Activated CD8-positive, alpha-beta memory T cell treated with anti-CD3 and anti-CD28 coated beads, Interleukin-2, amount 50 U/mL, for 1 hour (primary cell): ENCODE data around the gene CDH12.
"Not testable (repeated sequence)": the region's sequence is repeated elsewhere in the genome, so short reads cannot be mapped to it uniquely, and the experiment has no call there.

Experiments used
- DNase-seq: peaks from one replicate; pipeline ENCODE4 v3.0.0-alpha.2; 2020; ENCODE audit errors: extremely low read depth

Gene CDH12

DNA sequence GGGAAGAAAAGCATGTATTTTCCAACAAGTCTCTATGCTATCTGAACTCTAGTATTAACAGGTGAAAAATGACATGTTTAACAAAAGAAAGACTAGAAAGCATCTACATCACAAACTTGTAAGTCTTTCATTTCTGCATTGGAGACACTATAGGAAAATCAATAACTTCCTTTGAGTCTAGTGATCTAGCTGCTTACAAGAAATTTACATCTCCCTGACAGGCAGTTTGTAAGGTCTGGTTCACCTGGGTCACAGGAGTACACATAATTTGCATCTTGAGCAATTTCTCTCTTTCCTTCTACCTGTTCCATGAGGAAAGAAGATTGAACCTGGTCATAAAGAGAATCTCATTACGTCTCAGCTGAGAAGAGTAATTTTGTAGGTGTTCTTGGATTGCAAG is 696.2 kb downstream of the CDH12 start:
- not testable (repeated sequence) for DNase-seq

GRCh38 chr5:22154779-22155178 is 698.4 kb downstream of the CDH12 start:
- DNase-seq = not testable (repeated sequence)

- DNase-seq = not testable (repeated sequence)
These were observed 701.3 kb downstream of the CDH12 start for GRCh38 chr5:22151801-22152200.

- not testable (repeated sequence) for DNase-seq
These were observed 712.7 kb downstream of the CDH12 start for GRCh38 chr5:22140418-22140817.

DNA sequence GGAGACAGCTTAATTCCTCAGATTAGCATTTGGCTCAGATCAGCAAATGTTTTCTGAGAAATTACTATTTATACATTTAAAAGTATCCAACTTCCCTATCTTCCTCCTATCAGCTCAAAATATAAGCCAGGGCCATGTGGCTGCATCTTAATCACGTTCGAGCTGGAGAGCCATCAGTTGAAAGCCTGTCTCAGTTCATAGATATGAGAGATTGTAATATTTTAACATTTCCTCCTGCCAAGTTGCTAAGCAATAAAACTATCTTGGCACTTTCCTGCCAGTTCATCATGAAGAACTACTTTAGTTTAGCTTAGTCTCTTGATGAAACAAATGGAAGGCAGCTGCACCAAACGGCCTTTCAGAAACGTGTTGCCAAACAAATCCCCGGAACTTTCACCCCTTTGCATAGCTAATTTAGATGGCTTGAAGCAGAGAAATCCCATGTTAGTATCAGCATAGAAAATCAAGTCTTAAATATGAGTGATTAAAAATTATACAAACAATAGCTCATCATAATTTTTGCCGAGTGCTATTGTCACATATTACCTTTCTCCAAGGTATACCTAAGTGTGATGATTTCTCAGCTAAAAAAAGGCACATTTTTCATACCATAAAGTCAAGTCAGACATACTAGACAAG is 713.4 kb downstream of the CDH12 start:
- DNase-seq = not testable (repeated sequence)

DNA sequence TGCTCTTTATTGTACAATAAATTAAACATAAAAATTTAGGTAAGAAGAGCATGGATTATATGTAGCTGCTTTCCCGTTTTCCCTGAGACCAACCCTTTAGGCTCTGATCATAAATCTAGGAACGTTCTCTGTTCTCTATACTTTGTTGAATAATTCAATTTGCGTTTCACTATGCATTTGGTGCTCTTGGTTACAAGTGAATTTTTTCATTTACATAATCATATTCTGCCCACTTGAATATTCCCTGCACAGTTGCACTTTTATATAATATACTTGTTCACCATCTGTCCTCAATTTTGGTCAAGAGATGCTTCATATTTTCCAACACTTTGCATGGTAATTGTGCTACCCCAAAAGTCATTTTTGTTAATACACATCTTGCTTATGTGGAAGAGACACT is 741.8 kb downstream of the CDH12 start:
- DNase-seq = no peak

GRCh38 chr5:22109315-22109714 is 743.8 kb downstream of the CDH12 start:
- DNase-seq = no peak

DNA sequence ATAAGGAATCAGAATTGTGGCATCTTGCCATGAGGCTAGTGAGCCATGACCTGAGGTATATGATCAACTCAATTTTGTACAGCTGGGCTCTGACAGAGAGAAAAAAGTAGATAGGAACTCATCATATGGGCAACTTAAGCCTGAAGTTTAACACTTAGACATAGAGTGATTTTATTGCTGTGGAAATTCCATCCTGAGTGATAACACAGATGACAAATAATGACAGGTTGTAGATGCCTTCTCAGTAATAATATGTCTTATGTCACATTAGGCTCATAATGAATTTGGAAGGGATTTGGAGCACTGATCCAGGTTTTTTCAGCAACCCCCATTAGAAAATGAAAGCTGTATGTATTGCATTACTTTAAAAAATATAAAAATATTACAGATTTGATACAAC is 744.6 kb downstream of the CDH12 start:
- no peak for DNase-seq

DNA sequence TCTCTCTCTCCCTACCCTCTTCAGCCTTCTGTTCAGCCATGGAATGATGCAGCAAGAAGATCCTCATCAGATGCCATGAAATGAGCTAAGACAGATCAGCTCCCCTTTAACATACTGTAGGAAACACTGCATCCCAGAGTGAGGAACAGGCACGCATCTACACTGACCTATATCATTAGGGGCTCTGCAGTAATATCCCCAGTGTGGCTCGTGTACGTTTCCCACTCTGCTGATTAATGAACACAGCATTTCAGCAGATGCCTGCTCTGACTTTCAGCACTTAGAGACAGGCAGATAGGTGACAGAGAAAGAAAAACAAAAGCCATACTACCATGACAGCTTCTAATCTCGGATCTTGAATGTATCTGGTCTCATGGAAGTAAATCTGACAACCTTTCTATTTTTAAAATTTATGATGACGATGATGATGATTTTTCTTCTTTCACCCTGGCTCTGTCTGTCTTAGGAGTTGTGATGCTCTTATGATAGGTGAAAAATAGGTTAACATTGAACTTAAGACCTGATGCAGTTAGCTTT is 750.3 kb downstream of the CDH12 start:
- no peak for DNase-seq

- no peak for DNase-seq
These were observed 764.6 kb downstream of the CDH12 start for GRCh38 chr5:22088517-22088916.

- DNase-seq = no peak
These were observed 773.6 kb downstream of the CDH12 start for GRCh38 chr5:22079566-22079965.

DNA sequence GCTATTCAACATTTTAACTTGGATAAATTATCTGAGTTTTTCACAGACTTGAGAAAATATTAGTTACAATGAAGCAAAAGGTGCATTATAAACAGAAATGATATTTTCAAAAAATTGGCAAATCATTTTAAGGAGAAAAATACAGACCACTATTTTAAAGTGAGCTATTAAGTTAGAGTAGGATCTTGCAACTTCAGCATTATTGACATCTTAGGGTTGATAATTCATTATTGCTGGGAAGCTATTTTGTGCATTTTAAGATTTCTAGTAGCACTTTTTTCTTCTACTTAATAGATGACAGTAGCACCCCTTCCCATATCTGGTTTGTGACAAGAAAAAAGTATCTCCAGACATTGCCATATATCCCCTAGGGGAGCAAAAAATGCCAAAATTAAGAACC is 774.1 kb downstream of the CDH12 start:
- no peak for DNase-seq

- no peak for DNase-seq
These were observed 776.6 kb downstream of the CDH12 start for GRCh38 chr5:22076586-22076985.

DNA sequence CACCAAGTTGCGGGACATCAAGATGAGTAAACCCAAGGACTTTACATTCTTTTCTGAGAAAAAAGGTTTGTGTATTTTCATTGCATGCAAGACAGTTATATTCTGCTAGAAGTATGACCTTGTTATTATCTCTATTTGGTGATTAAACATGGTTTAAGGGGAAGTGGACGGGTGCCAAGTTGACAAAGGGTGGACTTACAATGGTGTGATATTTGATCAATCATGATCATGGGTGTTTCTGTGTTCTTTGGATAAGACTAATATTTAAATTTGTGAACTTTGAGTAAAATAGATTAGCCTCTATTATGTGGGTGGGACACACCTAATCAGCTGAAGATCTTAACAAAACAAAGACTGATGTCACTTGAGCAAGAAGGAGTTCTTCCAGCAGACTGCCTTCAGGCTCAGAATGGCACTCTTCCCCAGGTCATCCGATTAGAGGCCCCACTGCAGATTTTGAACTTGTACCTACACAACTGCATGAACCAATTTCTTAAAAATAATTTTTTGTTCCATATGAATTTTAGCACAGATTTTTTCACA is 782.9 kb downstream of the CDH12 start:
- DNase-seq = no peak

- no peak for DNase-seq
These were observed 789.4 kb downstream of the CDH12 start for GRCh38 chr5:22063717-22064116.

GRCh38 chr5:22058620-22059019 is 794.5 kb downstream of the CDH12 start:
- DNase-seq = no peak

DNA sequence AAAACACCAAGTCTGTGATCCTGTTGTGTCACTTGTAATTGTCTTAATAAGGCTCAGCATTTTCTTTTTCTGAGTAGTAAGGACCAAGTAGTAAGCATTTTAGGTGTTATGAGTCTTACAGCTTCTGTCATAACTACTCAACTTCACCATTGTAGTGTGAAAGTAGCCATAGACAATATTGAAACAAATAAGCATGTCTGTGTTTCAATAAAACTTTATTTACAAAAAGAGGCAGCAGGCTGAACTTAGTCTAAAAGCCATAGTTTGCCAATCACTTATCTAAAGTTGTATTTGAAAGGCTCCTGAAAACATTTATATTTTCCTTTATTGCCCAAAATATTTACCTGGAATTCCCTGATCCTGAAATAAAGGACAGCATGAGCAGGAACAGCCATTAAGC is 796.1 kb downstream of the CDH12 start:
- DNase-seq = no peak

DNA sequence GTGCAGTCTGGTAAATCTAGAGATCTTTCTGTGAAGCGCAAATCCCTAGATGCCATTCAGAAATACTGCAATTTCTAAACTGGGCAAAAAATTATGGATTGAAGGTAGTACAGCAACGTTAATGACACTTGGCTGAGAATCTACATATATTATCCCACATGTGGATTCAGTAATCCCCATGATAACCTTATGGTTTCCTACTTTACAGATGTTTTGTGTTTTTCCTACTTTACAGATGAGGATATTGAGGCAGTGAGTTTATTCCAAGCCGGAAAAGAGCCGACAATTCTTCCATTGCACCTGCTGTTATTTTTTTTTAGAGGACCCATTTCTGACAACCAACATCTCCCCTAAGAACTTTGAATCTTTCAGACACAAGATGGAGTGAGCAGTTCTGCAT is 796.5 kb downstream of the CDH12 start:
- DNase-seq = no peak

DNA sequence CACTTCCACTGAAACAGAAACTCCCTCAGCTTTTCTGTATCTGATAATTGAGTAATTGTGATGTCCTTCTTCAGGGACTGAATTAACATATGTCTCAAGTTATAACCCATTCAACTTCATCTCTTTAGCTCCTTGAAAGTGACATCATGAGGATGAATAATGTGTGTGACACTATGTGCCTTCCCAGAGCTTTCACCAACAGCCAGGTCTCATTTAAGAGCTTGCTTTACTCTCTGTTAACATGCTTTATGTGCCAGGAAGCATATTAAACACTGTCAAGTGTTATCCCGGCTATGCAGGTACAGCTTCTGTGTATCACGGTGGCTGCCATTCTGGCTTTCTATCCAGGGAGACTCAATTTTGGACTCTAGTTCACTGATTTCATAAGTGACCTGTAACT is 799.9 kb downstream of the CDH12 start:
- no peak for DNase-seq

DNA sequence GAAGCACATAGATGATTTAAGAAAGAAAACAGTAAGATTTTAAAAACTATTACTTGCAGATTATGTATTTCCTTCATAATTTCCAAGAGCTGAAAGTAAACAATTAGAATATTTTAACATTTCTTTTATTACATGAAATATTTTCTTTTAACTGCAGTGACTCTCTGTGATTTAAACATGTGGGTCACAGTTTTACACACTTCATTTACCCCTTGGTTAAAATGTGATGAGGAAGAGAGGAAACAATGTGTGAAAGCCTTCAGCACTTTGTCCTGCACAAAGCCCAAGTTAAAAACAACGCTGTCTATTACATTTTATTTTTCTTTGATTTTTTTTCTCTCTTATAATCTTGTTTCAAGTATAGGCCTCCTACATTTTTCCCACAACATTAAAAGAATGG is 801.3 kb downstream of the CDH12 start:
- DNase-seq = no peak

GRCh38 chr5:22050931-22051330 is 802.2 kb downstream of the CDH12 start:
- DNase-seq = no peak

GRCh38 chr5:22044229-22044628 is 808.9 kb downstream of the CDH12 start:
- no peak for DNase-seq

DNA sequence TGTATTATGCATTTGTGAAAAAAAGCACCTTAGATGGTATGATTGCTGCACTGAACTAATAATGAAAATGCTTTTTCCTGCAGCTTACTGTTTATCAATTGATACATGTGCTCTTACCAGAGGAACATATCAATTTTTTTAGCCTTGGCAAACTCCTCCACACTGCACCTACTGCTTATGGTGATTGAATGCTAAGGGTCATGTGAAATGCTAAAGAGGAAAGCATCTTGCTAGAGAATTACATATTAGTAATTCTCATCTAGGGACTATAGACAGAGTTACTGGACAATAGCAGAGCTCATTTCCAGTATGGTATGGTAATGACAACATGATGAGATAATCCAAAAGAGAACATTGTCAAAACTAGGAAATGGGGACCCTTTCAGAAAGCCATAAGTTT is 817.1 kb downstream of the CDH12 start:
- DNase-seq = no peak

GRCh38 chr5:22033066-22033465 is 820.1 kb downstream of the CDH12 start:
- DNase-seq = no peak
